Measurements from ENCODE around the gene RPL4.

DNA sequence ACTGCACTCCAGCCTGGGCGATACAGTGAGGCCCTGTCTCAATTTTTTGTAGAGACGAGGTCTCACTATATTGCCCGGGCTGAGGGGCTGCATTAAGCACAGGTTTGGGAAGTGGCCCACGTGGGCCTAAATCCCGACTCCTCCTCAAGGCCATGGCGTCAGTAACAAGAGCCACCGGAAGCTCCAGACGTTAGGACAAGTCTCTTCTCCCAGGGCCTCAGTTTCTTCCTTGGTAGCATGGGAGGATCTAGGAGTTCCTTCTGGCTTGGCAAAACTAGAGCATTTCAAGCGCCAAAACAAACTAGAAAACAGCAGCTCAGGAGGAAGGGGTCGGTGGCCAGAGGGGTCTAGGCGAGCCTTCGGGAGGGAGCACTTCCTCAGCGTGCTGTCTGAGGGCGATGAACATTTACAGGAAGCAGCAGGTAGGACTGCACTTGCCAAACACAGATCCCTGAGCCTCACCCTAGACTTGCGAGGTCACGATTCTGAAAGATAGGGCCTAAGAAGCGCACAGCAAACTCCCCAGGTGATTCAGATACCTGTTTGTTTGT, 7.6 kb downstream of the RPL4 start:
- TF ChIP-seq, protein P1, sequence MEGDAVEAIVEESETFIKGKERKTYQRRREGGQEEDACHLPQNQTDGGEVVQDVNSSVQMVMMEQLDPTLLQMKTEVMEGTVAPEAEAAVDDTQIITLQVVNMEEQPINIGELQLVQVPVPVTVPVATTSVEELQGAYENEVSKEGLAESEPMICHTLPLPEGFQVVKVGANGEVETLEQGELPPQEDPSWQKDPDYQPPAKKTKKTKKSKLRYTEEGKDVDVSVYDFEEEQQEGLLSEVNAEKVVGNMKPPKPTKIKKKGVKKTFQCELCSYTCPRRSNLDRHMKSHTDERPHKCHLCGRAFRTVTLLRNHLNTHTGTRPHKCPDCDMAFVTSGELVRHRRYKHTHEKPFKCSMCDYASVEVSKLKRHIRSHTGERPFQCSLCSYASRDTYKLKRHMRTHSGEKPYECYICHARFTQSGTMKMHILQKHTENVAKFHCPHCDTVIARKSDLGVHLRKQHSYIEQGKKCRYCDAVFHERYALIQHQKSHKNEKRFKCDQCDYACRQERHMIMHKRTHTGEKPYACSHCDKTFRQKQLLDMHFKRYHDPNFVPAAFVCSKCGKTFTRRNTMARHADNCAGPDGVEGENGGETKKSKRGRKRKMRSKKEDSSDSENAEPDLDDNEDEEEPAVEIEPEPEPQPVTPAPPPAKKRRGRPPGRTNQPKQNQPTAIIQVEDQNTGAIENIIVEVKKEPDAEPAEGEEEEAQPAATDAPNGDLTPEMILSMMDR (conservative IDR thresholded peaks at IDR 0.05 in 1 of 2, IDR thresholded peaks at IDR 0.05 in 1 of 2; ENCODE audit: extremely low read depth in 1 of 2, insufficient read depth in 1 of 2, low read depth in 1 of 2, low read length in 2 of 2) = no peak
- no peak for TF ChIP-seq EZH2 (IDR thresholded peaks at IDR 0.05; ENCODE audit: borderline replicate concordance, low read length)

Measured in mammary epithelial cell (primary cell).